Hippocampal formation (tissue), 2 donors: ENCODE data around the gene DOCK9.

Experiments used
- DNase-seq, 2 donors: peaks; one replicate each; lab custom pipeline; 2025; lab: John Stamatoyannopoulos, UW

The DOCK9 gene

GRCh38 chr13:98851276-98851675, 126.6 kb downstream of the DOCK9 start:
- DNase-seq: no peak

DNA sequence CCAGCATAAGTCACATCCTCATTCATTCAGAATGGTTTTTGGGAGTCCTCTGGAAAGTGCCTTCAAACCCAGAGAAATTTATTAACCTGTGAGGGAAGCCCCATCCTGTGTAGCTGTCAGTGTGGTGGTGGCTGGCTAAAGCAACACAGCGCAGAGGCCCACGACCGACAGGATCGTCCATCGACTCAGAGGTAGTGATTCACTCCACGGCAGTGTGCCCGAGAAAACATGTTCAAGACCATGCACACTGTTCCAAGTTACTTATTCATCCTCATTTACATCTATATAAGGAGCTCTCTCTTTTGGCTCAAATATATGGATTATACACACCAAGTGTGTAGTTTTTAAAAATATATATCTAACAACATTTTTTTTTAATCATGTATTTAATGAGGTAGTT, 129.1 kb downstream of the DOCK9 start:
- no peak for DNase-seq

GRCh38 chr13:98847780-98848179, 130.1 kb downstream of the DOCK9 start:
- no peak for DNase-seq

- DNase-seq: no peak
These were observed 130.9 kb downstream of the DOCK9 start for GRCh38 chr13:98846986-98847385.

DNA sequence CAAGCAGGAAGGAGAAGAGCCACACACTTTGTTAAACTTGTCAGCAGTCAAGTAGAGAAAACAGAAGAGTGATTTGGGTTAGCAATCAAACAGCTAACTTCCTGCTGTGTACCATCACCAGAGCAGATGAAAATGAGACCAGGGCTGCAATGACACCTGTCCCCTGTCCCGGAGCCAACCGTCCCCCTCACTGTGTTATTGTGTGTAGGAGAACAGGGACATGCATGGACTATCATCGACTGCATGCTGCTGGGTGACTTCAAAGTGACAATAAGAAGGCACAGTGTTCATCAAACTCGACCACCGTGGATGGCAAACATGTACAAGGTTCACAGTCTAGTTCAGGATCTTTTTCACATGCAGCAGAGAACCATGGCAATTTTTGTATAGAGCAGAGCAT, 131.3 kb downstream of the DOCK9 start:
- no peak for DNase-seq

- DNase-seq: no peak
These were observed 132.1 kb downstream of the DOCK9 start for GRCh38 chr13:98845742-98846141.

DNA sequence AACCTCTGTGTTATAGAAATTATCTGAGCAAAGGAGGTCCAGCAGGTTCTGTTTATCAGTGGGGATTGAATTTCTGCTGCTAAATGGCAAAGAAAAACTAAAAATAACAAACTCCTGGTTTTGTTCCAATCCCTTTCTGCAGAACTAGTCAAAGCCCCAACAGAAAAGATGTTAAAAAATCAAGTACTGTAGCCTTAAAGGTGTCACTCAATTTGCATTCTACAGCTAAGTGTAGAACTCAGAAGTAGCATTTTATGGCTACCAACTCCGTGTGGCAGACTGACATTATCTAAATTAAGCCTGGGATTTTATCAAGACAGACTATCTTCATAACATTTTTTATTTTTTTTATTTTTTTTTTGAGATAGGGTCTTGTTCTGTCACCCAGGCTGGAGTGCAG, 133.8 kb downstream of the DOCK9 start:
- DNase-seq: no peak

GRCh38 chr13:98843482-98843877, 134.4 kb downstream of the DOCK9 start:
- DNase-seq: peak in 1 of 2 donors; percentile 41

DNA sequence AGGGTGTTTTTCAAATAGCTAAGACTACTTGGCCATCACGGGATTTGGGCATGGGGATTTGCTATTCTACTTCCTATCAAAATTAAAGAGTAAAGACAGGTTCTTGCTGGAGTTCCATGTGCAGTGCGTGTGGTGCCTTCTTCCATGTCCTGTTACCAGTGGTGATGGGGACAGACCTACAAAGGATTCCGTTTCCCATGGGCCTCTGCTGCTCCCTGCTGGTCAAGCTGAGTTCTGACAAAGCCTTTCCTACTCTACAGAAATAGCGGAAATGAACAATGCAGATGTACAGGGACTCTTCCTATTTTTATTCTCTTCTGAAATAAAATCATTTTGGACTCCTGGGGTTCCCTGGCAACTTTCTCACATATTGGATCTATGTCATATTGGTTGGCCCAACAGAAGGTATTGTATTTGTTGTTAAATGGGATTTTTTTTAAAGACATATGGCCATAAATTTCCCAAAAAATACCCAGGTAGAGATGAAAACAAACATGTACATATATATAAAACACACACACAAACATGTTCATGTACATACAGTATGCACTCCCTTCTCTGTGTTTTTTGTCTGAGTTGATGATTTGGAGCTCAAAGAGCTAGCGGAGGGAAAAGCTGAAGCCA, 134.9 kb downstream of the DOCK9 start:
- peak; percentile 61 to 84 for DNase-seq

DNA sequence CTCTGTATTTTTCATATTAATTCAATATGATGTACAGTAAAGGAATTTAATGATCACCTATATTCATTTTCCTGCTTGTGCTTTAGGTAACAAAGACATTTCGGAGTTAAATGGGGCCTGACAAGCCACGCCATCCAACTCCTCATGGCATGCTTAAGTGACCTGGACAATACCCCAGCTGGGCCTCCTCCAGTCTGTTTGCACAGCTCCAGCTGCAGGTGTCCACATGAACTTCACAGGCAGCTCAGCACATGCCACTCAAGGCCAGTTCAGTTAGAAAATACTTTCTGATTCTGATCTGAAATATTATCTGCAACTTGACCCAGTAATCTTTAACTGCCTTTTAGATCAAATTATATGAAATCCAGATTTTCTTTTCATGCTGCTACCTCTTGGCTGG, 135.8 kb downstream of the DOCK9 start:
- no peak for DNase-seq

- peak; percentile 18 to 52 for DNase-seq
These were observed 137.8 kb downstream of the DOCK9 start for GRCh38 chr13:98839856-98840769.

DNA sequence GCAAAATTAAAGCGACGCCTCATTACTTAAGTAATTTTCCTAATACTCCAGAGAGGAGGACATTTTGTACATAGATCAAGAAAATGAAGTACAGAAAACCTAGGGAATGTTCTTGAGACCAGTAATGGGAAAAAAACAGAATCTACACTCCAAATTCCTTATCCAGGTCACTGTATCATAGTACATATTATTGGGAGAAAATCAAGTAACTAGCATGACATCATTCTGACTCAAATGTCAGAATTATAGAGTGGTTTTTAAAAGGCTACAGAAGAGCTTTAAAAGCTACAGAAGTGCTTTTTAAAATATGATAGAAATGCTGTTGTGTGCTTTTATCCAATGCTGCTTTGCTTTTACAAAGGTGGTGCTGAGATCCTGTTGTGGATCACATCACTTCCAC, 139.1 kb downstream of the DOCK9 start:
- DNase-seq: no peak

DNA sequence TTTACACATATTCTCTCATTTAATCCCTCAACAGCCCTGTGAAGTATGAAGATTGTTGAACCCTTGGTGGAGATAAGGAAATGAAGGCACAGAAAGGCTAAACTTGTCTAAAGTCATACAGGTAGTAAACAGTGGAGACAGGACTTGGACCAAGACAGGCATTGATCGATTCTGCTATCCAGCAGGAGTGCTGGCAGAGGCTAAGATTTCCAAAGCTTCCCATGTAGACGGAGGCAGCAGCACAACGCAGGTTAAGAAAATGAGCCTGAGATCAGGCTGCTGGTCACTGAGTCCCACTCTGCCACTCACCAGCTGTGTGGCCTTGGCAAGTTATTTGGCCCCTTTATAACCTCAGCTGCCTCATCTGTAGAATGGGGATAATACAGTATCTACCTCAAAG, 140.0 kb downstream of the DOCK9 start:
- DNase-seq: no peak

GRCh38 chr13:98835156-98835555, 142.7 kb downstream of the DOCK9 start:
- no peak for DNase-seq

GRCh38 chr13:98834254-98834960, 143.5 kb downstream of the DOCK9 start:
- DNase-seq: no peak

DNA sequence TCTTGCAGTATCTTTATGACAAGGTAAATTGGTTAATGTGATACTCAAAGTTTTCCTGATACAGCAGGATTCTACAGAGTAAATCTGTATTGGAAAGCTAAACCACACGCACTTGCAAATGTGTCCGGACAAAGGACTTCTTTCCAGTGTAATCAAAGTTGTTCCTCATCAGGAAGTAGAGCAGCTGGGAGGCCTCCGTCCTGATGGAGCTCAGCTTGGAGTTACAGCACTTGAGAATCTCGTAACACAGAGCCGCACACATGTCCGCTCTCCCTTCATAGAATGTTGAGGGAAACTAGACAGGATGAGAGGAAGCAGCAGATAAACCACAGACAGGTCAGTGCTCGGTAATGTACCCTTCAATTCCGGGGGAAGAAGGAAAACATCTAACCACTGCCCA, 146.6 kb downstream of the DOCK9 start:
- DNase-seq: no peak

GRCh38 chr13:98829541-98829940, 148.3 kb downstream of the DOCK9 start:
- DNase-seq: no peak

GRCh38 chr13:98828614-98829013, 149.2 kb downstream of the DOCK9 start:
- DNase-seq: no peak

- no peak for DNase-seq
These were observed 150.4 kb downstream of the DOCK9 start for GRCh38 chr13:98827449-98827848.

- no peak for DNase-seq
These were observed 151.7 kb downstream of the DOCK9 start for GRCh38 chr13:98826146-98826545.

DNA sequence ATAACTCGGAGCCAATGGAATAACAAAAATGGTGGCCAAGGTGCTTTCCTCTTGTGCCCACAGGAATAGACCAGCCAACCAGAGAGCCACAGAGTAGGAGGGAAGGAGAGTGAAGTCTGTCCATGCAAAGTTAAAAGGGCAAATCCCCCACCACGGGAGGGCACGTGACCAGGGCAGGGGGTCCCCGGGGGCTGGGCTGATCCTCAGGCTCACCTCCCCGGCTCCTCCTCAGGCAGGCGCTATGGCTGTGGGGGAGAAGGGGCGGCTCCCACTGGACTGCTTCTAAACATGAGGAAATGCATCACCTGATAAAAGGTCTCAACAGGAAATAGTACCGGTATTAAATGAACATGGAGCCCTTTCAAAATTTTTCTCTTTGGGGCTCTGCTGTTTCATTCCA, 152.2 kb downstream of the DOCK9 start:
- no peak for DNase-seq

DNA sequence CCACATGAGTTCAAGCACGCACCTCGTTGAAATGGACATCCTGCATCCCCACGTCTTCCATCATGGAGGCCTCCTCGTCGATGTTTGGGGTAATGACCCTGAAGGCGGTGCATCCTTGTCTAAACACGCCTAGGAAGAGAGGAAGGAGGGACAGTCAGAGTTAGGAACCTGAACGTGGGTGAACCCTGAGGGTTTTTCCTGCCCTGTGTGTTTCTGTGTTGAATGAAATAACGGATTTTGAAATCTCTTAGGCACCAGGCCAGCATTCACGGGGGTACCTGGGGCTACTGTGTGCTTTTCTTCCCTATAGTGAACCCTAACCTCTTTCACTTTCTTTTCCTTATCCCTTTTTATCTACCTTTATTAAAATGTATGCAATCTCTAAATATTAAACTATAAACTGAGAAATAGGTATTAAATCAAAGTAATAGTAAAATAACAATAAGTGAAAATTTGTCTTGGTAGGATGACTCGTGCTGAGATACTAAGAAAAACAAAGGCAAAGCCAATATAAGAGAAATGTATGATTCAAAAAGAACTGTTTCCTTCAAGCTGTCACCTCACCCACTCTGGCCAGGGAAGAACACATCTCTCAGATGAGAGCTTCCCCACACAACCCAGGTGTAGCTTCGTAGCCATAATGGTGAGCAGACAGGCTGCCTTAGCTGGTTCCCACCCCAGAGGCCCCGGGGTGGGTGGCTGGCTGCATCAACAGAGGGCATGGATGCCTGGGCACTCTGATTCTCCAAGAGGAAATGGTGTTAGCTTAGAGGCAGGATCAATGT, 153.3 kb downstream of the DOCK9 start:
- no peak for DNase-seq
